Measurements from ENCODE around the gene PHOX2B. TPM values are rescaled to one million over a fixed set of nuclear protein-coding genes. Genes with fewer than 3 reads are reported as not detected.

The PHOX2B gene
- polyA plus RNA-seq, 1 experiment, result not detected

- ChIA-PET CTCF (no interaction called here), POLR2A (no interaction called here)
- TF ChIP-seq CTCF (IDR thresholded peaks at IDR 0.05; ENCODE audit: low read depth, low read length), result no peak
- H3K27ac ChIP-seq (ENCODE audit: low read depth, low read length), result no peak overlapping the region
- H3K4me3 ChIP-seq (ENCODE audit: low read depth, low read length), result no peak overlapping the region
- no peaks in the 10 kb centered on the region for H3K9me3 ChIP-seq (ENCODE audit: control insufficient read depth, insufficient read depth, low read length)
- H3K27me3 ChIP-seq (ENCODE audit: control insufficient read depth, insufficient read depth, low read length), result no peaks in the 10 kb centered on the region
- no peak for DNase-seq (ENCODE audit: low read depth, low spot score)
Measured at GRCh38 chr4:41776466-41776865, 27.9 kb upstream of the PHOX2B start.

DNA sequence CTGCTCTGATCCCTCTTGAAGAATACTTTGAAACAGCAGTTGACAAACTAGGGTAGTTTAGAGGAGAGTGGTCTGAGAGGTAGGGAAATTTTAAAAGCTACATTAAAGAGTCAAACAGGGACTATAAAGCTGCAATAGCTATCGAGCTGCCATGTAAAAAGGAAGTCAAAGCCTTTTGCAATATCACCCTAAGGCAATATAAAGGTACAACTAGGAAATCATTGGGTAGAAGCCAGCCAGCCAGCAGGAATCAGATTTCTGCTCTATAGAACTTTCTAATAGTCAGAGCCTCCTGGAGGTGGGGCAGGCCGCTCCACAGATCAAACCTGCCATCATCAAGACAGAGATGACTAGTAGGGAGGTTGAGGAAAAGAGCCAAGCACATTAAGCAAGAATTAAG, 15.2 kb upstream of the PHOX2B start:
- DNase-seq (ENCODE audit: low read depth, low spot score), result no peak
- ChIA-PET POLR2A (no interaction called here), CTCF (no interaction called here)
- no peak for TF ChIP-seq CTCF (IDR thresholded peaks at IDR 0.05; ENCODE audit: low read depth, low read length)
- Histone ChIP-seq H3K27ac (ENCODE audit: low read depth, low read length) (no peak overlapping the region), H3K4me3 (ENCODE audit: low read depth, low read length) (no peak overlapping the region), H3K9me3 (ENCODE audit: control insufficient read depth, insufficient read depth, low read length) (no peaks in the 10 kb centered on the region), H3K27me3 (ENCODE audit: control insufficient read depth, insufficient read depth, low read length) (peaks cover 10% of the 10 kb centered on the region)

- Histone ChIP-seq H3K9me3 (ENCODE audit: control insufficient read depth, insufficient read depth, low read length) (no peaks in the 10 kb centered on the region), H3K27me3 (ENCODE audit: control insufficient read depth, insufficient read depth, low read length) (peaks cover 31% of the 10 kb centered on the region), H3K27ac (ENCODE audit: low read depth, low read length) (no peak overlapping the region), H3K4me3 (ENCODE audit: low read depth, low read length) (no peak overlapping the region)
- ChIA-PET CTCF (interaction anchor here (0.9 to 2.0 kb wide), 2 partner anchors 65 to 67 kb away, joined by 3 to 8 read pairs; no protein-coding TSS in a partner anchor), POLR2A (no interaction called here)
- no peak for DNase-seq (ENCODE audit: low read depth, low spot score)
- no peak for TF ChIP-seq CTCF (IDR thresholded peaks at IDR 0.05; ENCODE audit: low read depth, low read length)
Measured at GRCh38 chr4:41758884-41759283, 10.4 kb upstream of the PHOX2B start.

- DNase-seq (ENCODE audit: low read depth, low spot score), result no peak
- no peak overlapping the region for H3K27ac ChIP-seq (ENCODE audit: low read depth, low read length)
- CTCF ChIA-PET, result no interaction called here
- no peak for TF ChIP-seq CTCF (IDR thresholded peaks at IDR 0.05; ENCODE audit: low read depth, low read length)
- no peak overlapping the region for H3K4me3 ChIP-seq (ENCODE audit: low read depth, low read length)
- no peaks in the 10 kb centered on the region for H3K9me3 ChIP-seq (ENCODE audit: control insufficient read depth, insufficient read depth, low read length)
- POLR2A ChIA-PET, result no interaction called here
- H3K27me3 ChIP-seq (ENCODE audit: control insufficient read depth, insufficient read depth, low read length), result peaks cover 36% of the 10 kb centered on the region
Measured at GRCh38 chr4:41757521-41758156, 9.1 kb upstream of the PHOX2B start.

GRCh38 chr4:41753942-41754341, 5.4 kb upstream of the PHOX2B start:
- no peak overlapping the region for H3K4me3 ChIP-seq (ENCODE audit: low read depth, low read length)
- peaks cover 63% of the 10 kb centered on the region for H3K27me3 ChIP-seq (ENCODE audit: control insufficient read depth, insufficient read depth, low read length)
- H3K9me3 ChIP-seq (ENCODE audit: control insufficient read depth, insufficient read depth, low read length), result no peaks in the 10 kb centered on the region; the same call in 1 of the 2 replicates
- ChIA-PET POLR2A (no interaction called here), CTCF (interaction anchor here (0.9 to 1.1 kb wide), 2 partner anchors 61 to 134 kb away, joined by 3 to 5 read pairs; no protein-coding TSS in a partner anchor)
- DNase-seq (ENCODE audit: low read depth, low spot score), result no peak
- no peak for TF ChIP-seq CTCF (IDR thresholded peaks at IDR 0.05; ENCODE audit: low read depth, low read length)
- H3K27ac ChIP-seq (ENCODE audit: low read depth, low read length), result no peak overlapping the region

All from AG04450 (cell line).